Prostate gland (tissue), 2 donors: Measurements from ENCODE around the gene TM4SF4. TPM values are rescaled to one million over a fixed set of nuclear protein-coding genes. Genes with fewer than 3 reads are reported as not detected.
A peak's percentile ranks its signal among the peaks of the same experiment; 100 is the strongest.

Source experiments
- DNase-seq: peaks from one replicate; pipeline ENCODE4 v3.0.0-alpha.2; 2019; ENCODE audit warnings: low spot score
- H3K27ac ChIP-seq, 2 donors: fragments of 200-600 bp; sonication (generic); 2 replicates each; pipeline ENCODE4 v1.5.1; 2017 to 2019
- H3K27me3 ChIP-seq: fragments of 200-600 bp; sonication (generic); replicated peaks from 2 replicates; pipeline ENCODE4 v1.5.1; 2019; ENCODE audit not compliant: insufficient read depth
- H3K36me3 ChIP-seq, 2 donors: fragments of 200-600 bp; sonication (generic); 1 replicate in 1 of 2; 2 replicates in 1 of 2; pipeline versions ENCODE4 v1.5.1 to v1.8.1; 2017 to 2019
- H3K4me1 ChIP-seq: fragments of 200-600 bp; sonication (generic); replicated peaks from 2 replicates; pipeline ENCODE4 v1.5.1; 2019
- H3K4me3 ChIP-seq, 2 donors: fragments of 200-600 bp; sonication (generic); 2 replicates each; pipeline ENCODE4 v1.5.1; 2017 to 2019
- H3K9me3 ChIP-seq: fragments of 200-600 bp; sonication (generic); 2 replicates; pipeline ENCODE4 v1.5.1; 2017
- CTCF ChIP-seq, 4 experiments: fragments of 200-600 bp in 2 of 4; fragments of 450-650 bp in 2 of 4; sonication (generic) in 2 of 4; IDR thresholded peaks; 1 replicate in 3 of 4; 2 replicates in 1 of 4; pipeline ENCODE4 v1.5.1; 2016 to 2019; ENCODE audit warnings: antibody characterized with exemption in 4 of 4, mild to moderate bottlenecking in 2 of 4, moderate library complexity in 2 of 4
- POLR2A ChIP-seq: fragments of 450-650 bp; IDR thresholded peaks from one replicate; pipeline ENCODE4 v1.6.1; 2016; ENCODE audit warnings: antibody characterized with exemption, mild to moderate bottlenecking
- POLR2AphosphoS5 ChIP-seq: sonication (generic); formaldehyde crosslinking; IDR thresholded peaks from one replicate; pipeline ENCODE4 v1.6.1; 2017; ENCODE audit warnings: antibody characterized with exemption
- WGBS: methylation state at CpG from one replicate; pipeline ENCODE4 v1.1.5; 2018; 5-methylcytosine and 5-hydroxymethylcytosine counted together
- intact Hi-C: fragments of 100-400 bp; cut with DNase I; formaldehyde crosslinking; loops from one replicate; pipeline ENCODE4 v1.14.2; 2022
- total RNA-seq, 2 donors: library from RNA; depleted of rRNA; stranded (reverse); fragments of >200 nt; gene quantifications; one replicate each; pipeline ENCODE4 v1.1.0, GENCODE V29; 2016

The TM4SF4 gene
- total RNA-seq, 2 donors from 2014 or later = not detected

DNA sequence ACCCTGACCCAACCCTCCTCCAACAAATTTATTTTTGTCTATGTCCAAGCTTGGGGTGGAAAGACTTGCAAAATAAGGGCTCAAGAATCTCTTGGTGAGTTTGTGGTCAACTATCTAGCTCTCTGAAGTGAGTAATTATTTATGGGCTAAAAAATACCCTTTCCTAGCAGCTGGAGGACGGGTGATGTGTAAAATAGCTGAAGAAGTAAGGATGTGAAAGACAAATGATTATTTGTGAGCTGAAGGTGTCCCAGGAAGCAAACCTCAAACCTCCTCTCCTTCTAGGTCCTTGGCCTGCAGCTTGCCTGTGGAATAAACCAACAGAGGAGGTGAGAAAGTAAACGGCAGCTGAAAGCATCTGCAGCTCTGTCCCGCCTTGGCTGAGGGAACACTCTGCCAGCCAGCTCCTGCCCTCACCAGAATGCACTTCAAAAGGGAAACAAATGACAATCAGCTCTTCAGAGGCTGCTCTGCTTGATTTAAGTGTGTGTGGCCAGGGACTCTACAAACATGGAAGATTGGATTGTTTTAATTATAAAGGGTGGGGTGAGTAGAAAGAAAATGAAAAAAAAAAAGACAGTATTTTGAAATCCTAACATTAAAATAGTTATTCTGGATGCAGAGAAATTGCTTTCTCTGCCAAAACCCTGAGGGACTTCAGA is 60.3 kb downstream of the TM4SF4 start:
- Histone ChIP-seq H3K4me3 (no peak overlapping the region), H3K36me3 (no peaks in the 10 kb centered on the region), H3K9me3 (no peaks in the 10 kb centered on the region), H3K27me3 (no peaks in the 10 kb centered on the region), H3K27ac (peak overlapping the region in 1 of 2 donors; percentile 24), H3K4me1 (no peaks in the 10 kb centered on the region)
- peak; percentile 55 for DNase-seq
- 17% methylated on average over 3 of the region's 3 CpGs for WGBS
- intact Hi-C loops = loop anchor here (5.0 kb wide), 1 partner anchor 122 kb away; the partner anchor contains the start of gene WWTR1
- TF ChIP-seq CTCF (IDR thresholded peaks at IDR 0.05) = no peak
- TF ChIP-seq POLR2A = no peak
- TF ChIP-seq POLR2AphosphoS5 = no peak

- no peak overlapping the region for H3K4me3 ChIP-seq
- no peaks in the 10 kb centered on the region for H3K9me3 ChIP-seq
- DNase-seq = no peak
- 10% methylated on average over 8 of the region's 8 CpGs for WGBS
- H3K4me1 ChIP-seq = no peaks in the 10 kb centered on the region
- intact Hi-C loops = no loop called here
- no peaks in the 10 kb centered on the region for H3K36me3 ChIP-seq
- peak overlapping the region in 1 of 2 donors; percentile 24 for H3K27ac ChIP-seq
- TF ChIP-seq POLR2A (no peak), POLR2AphosphoS5 (no peak), CTCF (IDR thresholded peaks at IDR 0.05) (no peak)
- no peaks in the 10 kb centered on the region for H3K27me3 ChIP-seq
Measured at GRCh38 chr3:149535333-149535685, 60.8 kb downstream of the TM4SF4 start.

GRCh38 chr3:149536429-149536828 is 61.9 kb downstream of the TM4SF4 start:
- H3K36me3 ChIP-seq = no peaks in the 10 kb centered on the region
- DNase-seq = no peak
- no peak for TF ChIP-seq POLR2A
- TF ChIP-seq POLR2AphosphoS5 = no peak
- TF ChIP-seq CTCF (IDR thresholded peaks at IDR 0.05) = no peak
- no peaks in the 10 kb centered on the region for H3K9me3 ChIP-seq
- peak overlapping the region in 1 of 2 donors; percentile 12 for H3K27ac ChIP-seq
- intact Hi-C loops = no loop called here
- H3K27me3 ChIP-seq = no peaks in the 10 kb centered on the region
- 20% methylated on average over 11 of the region's 11 CpGs for WGBS
- no peaks in the 10 kb centered on the region for H3K4me1 ChIP-seq
- H3K4me3 ChIP-seq = no peak overlapping the region

DNA sequence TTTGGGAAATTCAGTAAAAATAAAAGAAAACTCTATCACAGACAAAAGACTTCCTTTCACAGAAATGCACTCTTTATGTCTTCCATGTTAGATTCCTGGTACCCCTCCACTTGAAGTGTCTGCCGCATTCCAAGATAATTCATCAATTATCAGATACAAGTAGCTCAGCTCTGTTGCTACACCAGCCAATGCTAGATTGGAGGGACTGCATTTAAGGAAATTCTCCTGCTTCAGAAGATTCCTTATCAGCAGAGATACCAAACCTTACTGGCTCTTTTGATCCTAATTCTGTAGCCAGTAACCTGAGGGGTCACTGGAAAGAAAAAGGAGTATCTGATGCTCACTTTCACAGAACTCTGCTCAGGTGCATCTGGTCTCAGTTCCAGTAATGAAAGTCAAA is 63.9 kb downstream of the TM4SF4 start:
- H3K27ac ChIP-seq = no peak overlapping the region
- TF ChIP-seq POLR2AphosphoS5 (no peak), POLR2A (no peak), CTCF (IDR thresholded peaks at IDR 0.05) (no peak)
- intact Hi-C loops = no loop called here
- WGBS = 100% methylated on average over 1 of the region's 1 CpG
- no peak overlapping the region for H3K4me3 ChIP-seq
- no peaks in the 10 kb centered on the region for H3K27me3 ChIP-seq
- H3K9me3 ChIP-seq = no peaks in the 10 kb centered on the region
- DNase-seq = no peak
- H3K4me1 ChIP-seq = no peaks in the 10 kb centered on the region
- H3K36me3 ChIP-seq = peaks cover 0 to 3% of the 10 kb centered on the region in 2 donors

DNA sequence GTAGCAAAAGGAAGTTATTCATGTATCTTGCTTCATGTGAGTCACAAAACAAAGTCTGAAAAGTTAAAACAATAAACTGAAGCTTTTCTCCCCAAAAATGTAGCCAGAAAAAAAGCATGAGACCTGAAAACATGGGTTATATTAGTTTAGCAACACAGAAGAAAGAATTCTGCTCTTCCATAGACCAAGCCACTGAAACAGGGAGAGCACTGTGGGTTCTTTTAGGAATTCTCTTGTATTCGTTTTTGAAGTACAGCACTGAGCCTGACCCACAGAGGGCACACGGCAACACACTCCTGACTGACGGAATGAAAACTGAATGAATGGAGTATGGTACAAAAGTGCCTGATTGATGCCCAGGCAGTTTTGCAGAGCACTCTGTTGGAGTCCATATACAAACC is 66.6 kb downstream of the TM4SF4 start:
- Histone ChIP-seq H3K9me3 (no peaks in the 10 kb centered on the region), H3K36me3 (peaks cover 0 to 3% of the 10 kb centered on the region in 2 donors), H3K27me3 (no peaks in the 10 kb centered on the region), H3K27ac (no peak overlapping the region), H3K4me3 (no peak overlapping the region), H3K4me1 (no peaks in the 10 kb centered on the region)
- no peak for TF ChIP-seq POLR2A
- TF ChIP-seq CTCF (IDR thresholded peaks at IDR 0.05) = no peak
- TF ChIP-seq POLR2AphosphoS5 = no peak
- DNase-seq = no peak
- intact Hi-C loops = no loop called here
- WGBS = 66% methylated on average over 3 of the region's 3 CpGs
